ENCODE results near the gene C10orf143.
A peak's percentile ranks its signal among the peaks of the same experiment; 100 is the strongest.
"Not testable (repeated sequence)": the region's sequence is repeated elsewhere in the genome, so short reads cannot be mapped to it uniquely, and the experiment has no call there.

C10orf143 gene

GRCh38 chr10:130111113-130111851 lies 652 bp upstream of the C10orf143 start:
- DNase-seq (ENCODE audit: low spot score): peak; percentile 96

GRCh38 chr10:130109796-130110245 lies 809 bp downstream of the C10orf143 start:
- DNase-seq (ENCODE audit: low spot score): peak; percentile 87

GRCh38 chr10:130108934-130109604 lies 1.6 kb downstream of the C10orf143 start:
- DNase-seq (ENCODE audit: low spot score): peak; percentile 4

GRCh38 chr10:130108146-130108545 lies 2.5 kb downstream of the C10orf143 start:
- peak; percentile 8 for DNase-seq (ENCODE audit: low spot score)

- DNase-seq (ENCODE audit: low spot score): no peak
Observed at GRCh38 chr10:130105724-130106123, 4.9 kb downstream of the C10orf143 start.

GRCh38 chr10:130099344-130099743 lies 11.3 kb downstream of the C10orf143 start:
- no peak for DNase-seq (ENCODE audit: low spot score)

GRCh38 chr10:130090565-130090964 lies 20.1 kb downstream of the C10orf143 start:
- not testable (repeated sequence) for DNase-seq (ENCODE audit: low spot score)

- no peak for DNase-seq (ENCODE audit: low spot score)
Observed at GRCh38 chr10:130080461-130080814, 30.2 kb downstream of the C10orf143 start.

GRCh38 chr10:130079614-130080460 lies 30.8 kb downstream of the C10orf143 start:
- no peak for DNase-seq (ENCODE audit: low spot score)

- DNase-seq (ENCODE audit: low spot score): no peak
Observed at GRCh38 chr10:130078120-130078519, 32.5 kb downstream of the C10orf143 start.

GRCh38 chr10:130076681-130077080 lies 33.9 kb downstream of the C10orf143 start:
- DNase-seq (ENCODE audit: low spot score): no peak

- no peak for DNase-seq (ENCODE audit: low spot score)
Observed at GRCh38 chr10:130074639-130075038, 36.0 kb downstream of the C10orf143 start.

GRCh38 chr10:130073912-130074311 lies 36.7 kb downstream of the C10orf143 start:
- DNase-seq (ENCODE audit: low spot score): no peak

- DNase-seq (ENCODE audit: low spot score): no peak
Observed at GRCh38 chr10:130072247-130072646, 38.4 kb downstream of the C10orf143 start.

- DNase-seq (ENCODE audit: low spot score): no peak
Observed at GRCh38 chr10:130067893-130068292, 42.7 kb downstream of the C10orf143 start.

- DNase-seq (ENCODE audit: low spot score): no peak
Observed at GRCh38 chr10:130066743-130067142, 43.9 kb downstream of the C10orf143 start.

GRCh38 chr10:130065251-130065650 lies 45.4 kb downstream of the C10orf143 start:
- DNase-seq (ENCODE audit: low spot score): no peak

GRCh38 chr10:130064783-130065182 lies 45.8 kb downstream of the C10orf143 start:
- no peak for DNase-seq (ENCODE audit: low spot score)

GRCh38 chr10:130062976-130063375 lies 47.7 kb downstream of the C10orf143 start:
- DNase-seq (ENCODE audit: low spot score): no peak

GRCh38 chr10:130062201-130062600 lies 48.4 kb downstream of the C10orf143 start:
- no peak for DNase-seq (ENCODE audit: low spot score)

GRCh38 chr10:130061760-130062159 lies 48.9 kb downstream of the C10orf143 start:
- DNase-seq (ENCODE audit: low spot score): no peak

GRCh38 chr10:130054021-130054420 lies 56.6 kb downstream of the C10orf143 start:
- no peak for DNase-seq (ENCODE audit: low spot score)

- DNase-seq (ENCODE audit: low spot score): no peak
Observed at GRCh38 chr10:130053561-130053960, 57.1 kb downstream of the C10orf143 start.
